WTC11 (cell line): Measurements from ENCODE around the gene NDUFB10.

Source experiments
- CBFB ChIP-seq: sonication (generic); formaldehyde crosslinking; IDR thresholded peaks from 2 replicates; pipeline ENCODE4 v1.8.1; 2022; ENCODE audit warnings: mild to moderate bottlenecking, low read depth, missing genetic modification reagents
- ESRRA ChIP-seq: sonication (generic); formaldehyde crosslinking; IDR thresholded peaks from 2 replicates; pipeline ENCODE4 v1.8.1; 2022; ENCODE audit warnings: mild to moderate bottlenecking, missing genetic modification reagents, borderline replicate concordance
- GTF2I ChIP-seq: fragments of 250-450 bp; sonication (Bioruptor Pico); conservative IDR thresholded peaks from 2 replicates; pipeline ENCODE4 v1.4.0; 2021; ENCODE audit warnings: mild to moderate bottlenecking
- NR2C2 ChIP-seq: sonication (generic); formaldehyde crosslinking; IDR thresholded peaks from 2 replicates; pipeline ENCODE4 v1.8.0; 2022; ENCODE audit warnings: mild to moderate bottlenecking, missing genetic modification reagents
- ZNF138 ChIP-seq: sonication (generic); formaldehyde crosslinking; conservative IDR thresholded peaks from 2 replicates; pipeline ENCODE4 v1.8.1; 2022; ENCODE audit warnings: mild to moderate bottlenecking, moderate library complexity, missing genetic modification reagents
- TF ChIP-seq, protein P1 (sequence below): sonication (generic); formaldehyde crosslinking; conservative IDR thresholded peaks from 2 replicates; pipeline ENCODE4 v1.8.1; 2022; ENCODE audit warnings: mild to moderate bottlenecking, missing genetic modification reagents
- TF ChIP-seq, protein P2 (sequence below): fragments of 200-600 bp; IDR thresholded peaks from 2 replicates; pipeline ENCODE4 v1.8.0; 2022; ENCODE audit warnings: antibody characterized with exemption
- TF ChIP-seq, protein P3 (sequence below): sonication (generic); formaldehyde crosslinking; IDR thresholded peaks from 2 replicates; pipeline ENCODE4 v1.8.1; 2022; ENCODE audit warnings: missing genetic modification reagents, borderline replicate concordance
- TF ChIP-seq, protein P4 (sequence below): sonication (generic); formaldehyde crosslinking; IDR thresholded peaks from 2 replicates; pipeline ENCODE4 v1.8.0; 2022; ENCODE audit warnings: mild to moderate bottlenecking, missing genetic modification reagents
- TF ChIP-seq, protein P5 (sequence below): sonication (generic); formaldehyde crosslinking; IDR thresholded peaks from 2 replicates; pipeline ENCODE4 v1.8.0; 2022; ENCODE audit warnings: mild to moderate bottlenecking, missing genetic modification reagents

DNA sequence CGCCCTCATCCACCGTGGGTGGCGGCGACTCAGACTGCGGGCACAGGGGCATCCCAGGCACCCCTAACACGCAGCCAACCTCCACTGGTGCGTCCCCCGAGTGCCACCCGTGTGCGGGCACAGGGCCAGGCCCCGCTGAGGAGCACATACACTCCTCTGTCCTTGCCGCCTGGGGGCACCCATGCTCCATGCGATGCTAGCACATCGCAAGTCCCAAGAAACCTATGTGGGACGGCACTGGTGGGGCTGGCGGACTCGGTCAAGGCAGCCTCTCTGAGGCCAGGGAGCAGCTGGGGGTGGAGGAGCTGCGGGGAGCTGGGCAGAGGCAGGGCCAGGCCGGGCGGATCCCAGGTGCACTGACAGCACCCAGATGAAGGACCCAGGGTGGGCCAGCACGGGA lies 46.3 kb downstream of the NDUFB10 start:
- TF ChIP-seq, protein P1, sequence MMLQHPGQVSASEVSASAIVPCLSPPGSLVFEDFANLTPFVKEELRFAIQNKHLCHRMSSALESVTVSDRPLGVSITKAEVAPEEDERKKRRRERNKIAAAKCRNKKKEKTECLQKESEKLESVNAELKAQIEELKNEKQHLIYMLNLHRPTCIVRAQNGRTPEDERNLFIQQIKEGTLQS = no peak
- TF ChIP-seq, protein P2, sequence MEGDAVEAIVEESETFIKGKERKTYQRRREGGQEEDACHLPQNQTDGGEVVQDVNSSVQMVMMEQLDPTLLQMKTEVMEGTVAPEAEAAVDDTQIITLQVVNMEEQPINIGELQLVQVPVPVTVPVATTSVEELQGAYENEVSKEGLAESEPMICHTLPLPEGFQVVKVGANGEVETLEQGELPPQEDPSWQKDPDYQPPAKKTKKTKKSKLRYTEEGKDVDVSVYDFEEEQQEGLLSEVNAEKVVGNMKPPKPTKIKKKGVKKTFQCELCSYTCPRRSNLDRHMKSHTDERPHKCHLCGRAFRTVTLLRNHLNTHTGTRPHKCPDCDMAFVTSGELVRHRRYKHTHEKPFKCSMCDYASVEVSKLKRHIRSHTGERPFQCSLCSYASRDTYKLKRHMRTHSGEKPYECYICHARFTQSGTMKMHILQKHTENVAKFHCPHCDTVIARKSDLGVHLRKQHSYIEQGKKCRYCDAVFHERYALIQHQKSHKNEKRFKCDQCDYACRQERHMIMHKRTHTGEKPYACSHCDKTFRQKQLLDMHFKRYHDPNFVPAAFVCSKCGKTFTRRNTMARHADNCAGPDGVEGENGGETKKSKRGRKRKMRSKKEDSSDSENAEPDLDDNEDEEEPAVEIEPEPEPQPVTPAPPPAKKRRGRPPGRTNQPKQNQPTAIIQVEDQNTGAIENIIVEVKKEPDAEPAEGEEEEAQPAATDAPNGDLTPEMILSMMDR = no peak
- no peak for TF ChIP-seq GTF2I (CRISPR knock-in tag)
- TF ChIP-seq NR2C2 (CRISPR knock-in tag) = no peak
- TF ChIP-seq, protein P3, sequence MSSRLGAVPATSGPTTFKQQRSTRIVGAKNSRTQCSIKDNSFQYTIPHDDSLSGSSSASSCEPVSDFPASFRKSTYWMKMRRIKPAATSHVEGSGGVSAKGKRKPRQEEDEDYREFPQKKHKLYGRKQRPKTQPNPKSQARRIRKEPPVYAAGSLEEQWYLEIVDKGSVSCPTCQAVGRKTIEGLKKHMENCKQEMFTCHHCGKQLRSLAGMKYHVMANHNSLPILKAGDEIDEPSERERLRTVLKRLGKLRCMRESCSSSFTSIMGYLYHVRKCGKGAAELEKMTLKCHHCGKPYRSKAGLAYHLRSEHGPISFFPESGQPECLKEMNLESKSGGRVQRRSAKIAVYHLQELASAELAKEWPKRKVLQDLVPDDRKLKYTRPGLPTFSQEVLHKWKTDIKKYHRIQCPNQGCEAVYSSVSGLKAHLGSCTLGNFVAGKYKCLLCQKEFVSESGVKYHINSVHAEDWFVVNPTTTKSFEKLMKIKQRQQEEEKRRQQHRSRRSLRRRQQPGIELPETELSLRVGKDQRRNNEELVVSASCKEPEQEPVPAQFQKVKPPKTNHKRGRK (CRISPR knock-in tag) = no peak
- TF ChIP-seq ZNF138 = no peak
- no peak for TF ChIP-seq ESRRA (CRISPR knock-in tag)
- no peak for TF ChIP-seq CBFB (CRISPR knock-in tag)
- TF ChIP-seq, protein P4, sequence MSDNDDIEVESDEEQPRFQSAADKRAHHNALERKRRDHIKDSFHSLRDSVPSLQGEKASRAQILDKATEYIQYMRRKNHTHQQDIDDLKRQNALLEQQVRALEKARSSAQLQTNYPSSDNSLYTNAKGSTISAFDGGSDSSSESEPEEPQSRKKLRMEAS = no peak
- TF ChIP-seq, protein P5, sequence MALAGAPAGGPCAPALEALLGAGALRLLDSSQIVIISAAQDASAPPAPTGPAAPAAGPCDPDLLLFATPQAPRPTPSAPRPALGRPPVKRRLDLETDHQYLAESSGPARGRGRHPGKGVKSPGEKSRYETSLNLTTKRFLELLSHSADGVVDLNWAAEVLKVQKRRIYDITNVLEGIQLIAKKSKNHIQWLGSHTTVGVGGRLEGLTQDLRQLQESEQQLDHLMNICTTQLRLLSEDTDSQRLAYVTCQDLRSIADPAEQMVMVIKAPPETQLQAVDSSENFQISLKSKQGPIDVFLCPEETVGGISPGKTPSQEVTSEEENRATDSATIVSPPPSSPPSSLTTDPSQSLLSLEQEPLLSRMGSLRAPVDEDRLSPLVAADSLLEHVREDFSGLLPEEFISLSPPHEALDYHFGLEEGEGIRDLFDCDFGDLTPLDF (CRISPR knock-in tag) = no peak
